GM12878 (cell line): ENCODE results near the gene LIPN. TPM values are rescaled to one million over a fixed set of nuclear protein-coding genes. Genes with fewer than 3 reads are reported as not detected.

Experiments
- polyA plus RNA-seq, 11 experiments: library from polyadenylated mRNA; depleted of rRNA in 4 of 11; unstranded in 6 of 11; stranded (reverse) in 5 of 11; fragments of >200 nt; fragmentation: Nextera tagmentation in 4 of 11; fragmentation: Illumina TruSeq in 1 of 11; extraction: Ambion mirVana in 4 of 11; extraction: Trizol in 1 of 11; gene quantifications; 1 replicate in 1 of 11; 2 replicates in 10 of 11; pipeline versions ENCODE4 v1.2.1 to v1.2.3, GENCODE V29; 2011 to 2016; ENCODE audit warnings: inconsistent platforms in 2 of 11, missing spikeins in 2 of 11, low read depth in 1 of 11
- total RNA-seq, 4 experiments: library from RNA; depleted of rRNA in 3 of 4; stranded (reverse); fragments of >200 nt in 3 of 4; fragmentation: Illumina TruSeq in 1 of 4; extraction: Trizol in 1 of 4; gene quantifications; 2 replicates each; pipeline versions ENCODE4 v1.2.1 to v1.2.3, GENCODE V29; 2013 to 2021

The LIPN gene
- total and polyA plus RNA-seq, 10 of the 15 experiments (the other 5 are each of a cell fraction or from before 2014, with no cell fraction given): 0.06 to 0.23 TPM; not detected in 8

Other genes with a start within 250 kb of the LIPN start
Only the 7 nearest of the 9 such genes appear.
- gene RNLS, start 176.7 kb upstream of the LIPN start, total RNA-seq (2014; rRNA removed): 4.7 and 6.5 TPM in 2 replicates
- gene RNLS, start 176.7 kb upstream of the LIPN start, total RNA-seq (2014; rRNA removed; fragmentation: Illumina TruSeq; extraction: Trizol): 3.4 and 3.7 TPM in 2 replicates
- gene RNLS, start 176.7 kb upstream of the LIPN start, total RNA-seq (2021): 4.1 and 5.5 TPM in 2 replicates
- 4.1 and 5.3 TPM in 2 replicates for gene RNLS, start 176.7 kb upstream of the LIPN start, polyA plus RNA-seq (2011; rRNA removed)
- gene RNLS, start 176.7 kb upstream of the LIPN start, polyA plus RNA-seq (2014; fragmentation: Illumina TruSeq; extraction: Trizol): 4.5 and 5.6 TPM in 2 replicates
- 1 to 10 TPM; 3.7 to 4.1 TPM for gene RNLS, start 176.7 kb upstream of the LIPN start, polyA plus RNA-seq (2014; fragmentation: Nextera tagmentation; extraction: Ambion mirVana)
- gene RNLS, start 176.7 kb upstream of the LIPN start, polyA plus RNA-seq (2014; rRNA removed): 4.9 and 6.7 TPM in 2 replicates
- gene RNLS, start 176.7 kb upstream of the LIPN start, polyA plus RNA-seq (2016; fragmentation: Nextera tagmentation; extraction: Ambion mirVana): 1 to 10 TPM; 6.1 to 6.6 TPM
- gene LIPJ, start 173.3 kb upstream of the LIPN start, total RNA-seq (2014; rRNA removed): 0.23 and 0.27 TPM in 2 replicates
- gene LIPJ, start 173.3 kb upstream of the LIPN start, total RNA-seq (2014; rRNA removed; fragmentation: Illumina TruSeq; extraction: Trizol): 0.13 and 0.28 TPM in 2 replicates
- gene LIPJ, start 173.3 kb upstream of the LIPN start, total RNA-seq (2021): 0.11 TPM in 1 of 2 replicates, not detected in the other
- gene LIPJ, start 173.3 kb upstream of the LIPN start, polyA plus RNA-seq (2011; rRNA removed): 0.08 TPM in 1 of 2 replicates, not detected in the other
- 0.03 TPM in 1 of 2 replicates, not detected in the other for gene LIPJ, start 173.3 kb upstream of the LIPN start, polyA plus RNA-seq (2014; fragmentation: Illumina TruSeq; extraction: Trizol)
- not detected for gene LIPJ, start 173.3 kb upstream of the LIPN start, polyA plus RNA-seq (2014; fragmentation: Nextera tagmentation; extraction: Ambion mirVana)
- gene LIPJ, start 173.3 kb upstream of the LIPN start, polyA plus RNA-seq (2014; rRNA removed): not detected in 2 replicates
- gene LIPJ, start 173.3 kb upstream of the LIPN start, polyA plus RNA-seq (2016; fragmentation: Nextera tagmentation; extraction: Ambion mirVana): under 1 TPM in 1 of 2 experiments, not detected in 1; 0.08 TPM
- not detected in 2 replicates for gene LIPF, start 95.6 kb upstream of the LIPN start, total RNA-seq (2014; rRNA removed)
- not detected in 2 replicates for gene LIPF, start 95.6 kb upstream of the LIPN start, total RNA-seq (2014; rRNA removed; fragmentation: Illumina TruSeq; extraction: Trizol)
- not detected in 2 replicates for gene LIPF, start 95.6 kb upstream of the LIPN start, total RNA-seq (2021)
- not detected in 2 replicates for gene LIPF, start 95.6 kb upstream of the LIPN start, polyA plus RNA-seq (2011; rRNA removed)
- not detected in 2 replicates for gene LIPF, start 95.6 kb upstream of the LIPN start, polyA plus RNA-seq (2014; fragmentation: Illumina TruSeq; extraction: Trizol)
- gene LIPF, start 95.6 kb upstream of the LIPN start, polyA plus RNA-seq (2014; fragmentation: Nextera tagmentation; extraction: Ambion mirVana): not detected
- gene LIPF, start 95.6 kb upstream of the LIPN start, polyA plus RNA-seq (2014; rRNA removed): not detected in 2 replicates
- not detected for gene LIPF, start 95.6 kb upstream of the LIPN start, polyA plus RNA-seq (2016; fragmentation: Nextera tagmentation; extraction: Ambion mirVana)
- gene LIPK, start 53.8 kb upstream of the LIPN start, total RNA-seq (2014; rRNA removed): not detected in 2 replicates
- gene LIPK, start 53.8 kb upstream of the LIPN start, total RNA-seq (2014; rRNA removed; fragmentation: Illumina TruSeq; extraction: Trizol): not detected in 2 replicates
- not detected in 2 replicates for gene LIPK, start 53.8 kb upstream of the LIPN start, total RNA-seq (2021)
- gene LIPK, start 53.8 kb upstream of the LIPN start, polyA plus RNA-seq (2011; rRNA removed): not detected in 2 replicates
- gene LIPK, start 53.8 kb upstream of the LIPN start, polyA plus RNA-seq (2014; fragmentation: Illumina TruSeq; extraction: Trizol): not detected in 2 replicates
- gene LIPK, start 53.8 kb upstream of the LIPN start, polyA plus RNA-seq (2014; fragmentation: Nextera tagmentation; extraction: Ambion mirVana): not detected
- gene LIPK, start 53.8 kb upstream of the LIPN start, polyA plus RNA-seq (2014; rRNA removed): not detected in 2 replicates
- gene LIPK, start 53.8 kb upstream of the LIPN start, polyA plus RNA-seq (2016; fragmentation: Nextera tagmentation; extraction: Ambion mirVana): not detected
- not detected in 2 replicates for gene LIPM, start 42.7 kb downstream of the LIPN start, total RNA-seq (2014; rRNA removed)
- not detected in 2 replicates for gene LIPM, start 42.7 kb downstream of the LIPN start, total RNA-seq (2014; rRNA removed; fragmentation: Illumina TruSeq; extraction: Trizol)
- gene LIPM, start 42.7 kb downstream of the LIPN start, total RNA-seq (2021): not detected in 2 replicates
- gene LIPM, start 42.7 kb downstream of the LIPN start, polyA plus RNA-seq (2011; rRNA removed): not detected in 2 replicates
- not detected in 2 replicates for gene LIPM, start 42.7 kb downstream of the LIPN start, polyA plus RNA-seq (2014; fragmentation: Illumina TruSeq; extraction: Trizol)
- not detected for gene LIPM, start 42.7 kb downstream of the LIPN start, polyA plus RNA-seq (2014; fragmentation: Nextera tagmentation; extraction: Ambion mirVana)
- gene LIPM, start 42.7 kb downstream of the LIPN start, polyA plus RNA-seq (2014; rRNA removed): not detected in 2 replicates
- gene LIPM, start 42.7 kb downstream of the LIPN start, polyA plus RNA-seq (2016; fragmentation: Nextera tagmentation; extraction: Ambion mirVana): not detected
- 0.54 and 0.62 TPM in 2 replicates for gene ANKRD22, start 91.8 kb downstream of the LIPN start, total RNA-seq (2014; rRNA removed)
- 0.51 and 0.98 TPM in 2 replicates for gene ANKRD22, start 91.8 kb downstream of the LIPN start, total RNA-seq (2014; rRNA removed; fragmentation: Illumina TruSeq; extraction: Trizol)
- gene ANKRD22, start 91.8 kb downstream of the LIPN start, total RNA-seq (2021): 0.48 and 0.56 TPM in 2 replicates
- gene ANKRD22, start 91.8 kb downstream of the LIPN start, polyA plus RNA-seq (2011; rRNA removed): 0.52 and 0.59 TPM in 2 replicates
- 0.95 and 1.1 TPM in 2 replicates for gene ANKRD22, start 91.8 kb downstream of the LIPN start, polyA plus RNA-seq (2014; fragmentation: Illumina TruSeq; extraction: Trizol)
- gene ANKRD22, start 91.8 kb downstream of the LIPN start, polyA plus RNA-seq (2014; fragmentation: Nextera tagmentation; extraction: Ambion mirVana): 1 to 10 TPM in 1 of 2 experiments, under 1 TPM in 1; 0.92 to 1.3 TPM
- gene ANKRD22, start 91.8 kb downstream of the LIPN start, polyA plus RNA-seq (2014; rRNA removed): 0.59 and 0.96 TPM in 2 replicates
- gene ANKRD22, start 91.8 kb downstream of the LIPN start, polyA plus RNA-seq (2016; fragmentation: Nextera tagmentation; extraction: Ambion mirVana): under 1 TPM; 0.30 to 0.79 TPM
- gene STAMBPL1, start 120.2 kb downstream of the LIPN start, total RNA-seq (2014; rRNA removed): 44.1 and 48.9 TPM in 2 replicates
- 28.8 and 29.0 TPM in 2 replicates for gene STAMBPL1, start 120.2 kb downstream of the LIPN start, total RNA-seq (2014; rRNA removed; fragmentation: Illumina TruSeq; extraction: Trizol)
- 24.8 and 26.3 TPM in 2 replicates for gene STAMBPL1, start 120.2 kb downstream of the LIPN start, total RNA-seq (2021)
- gene STAMBPL1, start 120.2 kb downstream of the LIPN start, polyA plus RNA-seq (2011; rRNA removed): 42.1 and 55.8 TPM in 2 replicates
- gene STAMBPL1, start 120.2 kb downstream of the LIPN start, polyA plus RNA-seq (2014; fragmentation: Illumina TruSeq; extraction: Trizol): 24.5 and 29.6 TPM in 2 replicates
- gene STAMBPL1, start 120.2 kb downstream of the LIPN start, polyA plus RNA-seq (2014; fragmentation: Nextera tagmentation; extraction: Ambion mirVana): 10 to 100 TPM in 1 of 2 experiments, 1 to 10 TPM in 1; 7.5 to 13.0 TPM
- 21.2 and 29.6 TPM in 2 replicates for gene STAMBPL1, start 120.2 kb downstream of the LIPN start, polyA plus RNA-seq (2014; rRNA removed)
- 10 to 100 TPM; 21.0 to 21.5 TPM for gene STAMBPL1, start 120.2 kb downstream of the LIPN start, polyA plus RNA-seq (2016; fragmentation: Nextera tagmentation; extraction: Ambion mirVana)